Activated T-helper 2 cell treated with anti-CD3 and anti-CD28 coated beads, Interferon-gamma antibody, Interleukin-2, Interleukin-4, amounts not matched to agents 10 μg/mL and 5 μg/mL and 100 μg/mL, durations not matched to agents 14 hours and 24 hours and 36 hours (primary cell): Measurements from ENCODE around the gene NALCN. TPM values are rescaled to one million over a fixed set of nuclear protein-coding genes. Genes with fewer than 3 reads are reported as not detected.

ENCODE experiments used
- DNase-seq: peaks from one replicate; pipeline ENCODE4 v3.0.0; 2021; ENCODE audit warnings: low spot score
- H3K27ac Mint-ChIP-seq: one replicate; pipeline ENCODE4 v1.8.0; 2021; ENCODE audit warnings: mixed read lengths
- H3K27me3 Mint-ChIP-seq: one replicate; pipeline ENCODE4 v1.8.0; 2021; ENCODE audit warnings: low read depth, mixed read lengths
- H3K36me3 Mint-ChIP-seq: one replicate; pipeline ENCODE4 v1.8.0; 2021; ENCODE audit warnings: low read depth, mixed read lengths
- H3K4me1 Mint-ChIP-seq: one replicate; pipeline ENCODE4 v1.8.0; 2021; ENCODE audit warnings: low read depth, mixed read lengths
- H3K4me3 Mint-ChIP-seq: one replicate; pipeline ENCODE4 v1.8.0; 2021; ENCODE audit warnings: low read depth, mild to moderate bottlenecking, moderate library complexity, mixed read lengths
- H3K9me3 Mint-ChIP-seq: one replicate; pipeline ENCODE4 v1.8.0; 2021; ENCODE audit warnings: mixed read lengths
- intact Hi-C: fragments of 100-400 bp; cut with micrococcal nuclease; formaldehyde crosslinking; loops from one replicate; pipeline ENCODE4 v1.15.1; 2023
- total RNA-seq: library from RNA; stranded (reverse); gene quantifications from 2 replicates; pipeline ENCODE4 v1.2.3, GENCODE V29; 2022

The NALCN gene
- total RNA-seq, 1 donor from 2014 or later: not detected

- H3K9me3 Mint-ChIP-seq: no peaks in the 10 kb centered on the region
- no peak overlapping the region for H3K27ac Mint-ChIP-seq
- intact Hi-C loops: no loop called here
- no peaks in the 10 kb centered on the region for H3K36me3 Mint-ChIP-seq
- no peak overlapping the region for H3K4me3 Mint-ChIP-seq
- H3K4me1 Mint-ChIP-seq: no peaks in the 10 kb centered on the region
- H3K27me3 Mint-ChIP-seq: no peaks in the 10 kb centered on the region
- DNase-seq: no peak
Measured at GRCh38 chr13:101309014-101309619, 107.2 kb downstream of the NALCN start.

GRCh38 chr13:101308247-101309013 is 107.9 kb downstream of the NALCN start:
- Mint-ChIP-seq H3K9me3 (no peaks in the 10 kb centered on the region), H3K4me1 (no peaks in the 10 kb centered on the region), H3K36me3 (no peaks in the 10 kb centered on the region), H3K27ac (no peak overlapping the region), H3K27me3 (no peaks in the 10 kb centered on the region), H3K4me3 (no peak overlapping the region)
- intact Hi-C loops: no loop called here
- no peak for DNase-seq

- Mint-ChIP-seq H3K9me3 (no peaks in the 10 kb centered on the region), H3K4me3 (no peak overlapping the region), H3K36me3 (no peaks in the 10 kb centered on the region), H3K4me1 (no peaks in the 10 kb centered on the region), H3K27ac (no peak overlapping the region), H3K27me3 (no peaks in the 10 kb centered on the region)
- intact Hi-C loops: no loop called here
- DNase-seq: no peak
Measured at GRCh38 chr13:101307181-101307701, 109.1 kb downstream of the NALCN start.

- no peak overlapping the region for H3K27ac Mint-ChIP-seq
- no peaks in the 10 kb centered on the region for H3K9me3 Mint-ChIP-seq
- H3K27me3 Mint-ChIP-seq: no peaks in the 10 kb centered on the region
- no peaks in the 10 kb centered on the region for H3K36me3 Mint-ChIP-seq
- intact Hi-C loops: no loop called here
- no peak for DNase-seq
- H3K4me3 Mint-ChIP-seq: no peak overlapping the region
- no peaks in the 10 kb centered on the region for H3K4me1 Mint-ChIP-seq
Measured at GRCh38 chr13:101306773-101307172, 109.5 kb downstream of the NALCN start.

GRCh38 chr13:101305981-101306411 is 110.3 kb downstream of the NALCN start:
- intact Hi-C loops: no loop called here
- Mint-ChIP-seq H3K27ac (no peak overlapping the region), H3K9me3 (no peaks in the 10 kb centered on the region), H3K36me3 (no peaks in the 10 kb centered on the region), H3K4me1 (no peaks in the 10 kb centered on the region), H3K27me3 (no peaks in the 10 kb centered on the region), H3K4me3 (no peak overlapping the region)
- no peak for DNase-seq

GRCh38 chr13:101303521-101303920 is 112.8 kb downstream of the NALCN start:
- no peaks in the 10 kb centered on the region for H3K4me1 Mint-ChIP-seq
- H3K27ac Mint-ChIP-seq: no peak overlapping the region
- intact Hi-C loops: no loop called here
- H3K9me3 Mint-ChIP-seq: no peaks in the 10 kb centered on the region
- no peaks in the 10 kb centered on the region for H3K36me3 Mint-ChIP-seq
- H3K27me3 Mint-ChIP-seq: no peaks in the 10 kb centered on the region
- no peak for DNase-seq
- H3K4me3 Mint-ChIP-seq: no peak overlapping the region

GRCh38 chr13:101301053-101301452 is 115.3 kb downstream of the NALCN start:
- no peaks in the 10 kb centered on the region for H3K9me3 Mint-ChIP-seq
- H3K27me3 Mint-ChIP-seq: no peaks in the 10 kb centered on the region
- no peak overlapping the region for H3K4me3 Mint-ChIP-seq
- DNase-seq: no peak
- no peaks in the 10 kb centered on the region for H3K36me3 Mint-ChIP-seq
- H3K27ac Mint-ChIP-seq: no peak overlapping the region
- intact Hi-C loops: no loop called here
- H3K4me1 Mint-ChIP-seq: no peaks in the 10 kb centered on the region

GRCh38 chr13:101300531-101300930 is 115.8 kb downstream of the NALCN start:
- Mint-ChIP-seq H3K27ac (no peak overlapping the region), H3K27me3 (no peaks in the 10 kb centered on the region), H3K4me1 (no peaks in the 10 kb centered on the region), H3K36me3 (no peaks in the 10 kb centered on the region), H3K9me3 (no peaks in the 10 kb centered on the region), H3K4me3 (no peak overlapping the region)
- no peak for DNase-seq
- intact Hi-C loops: no loop called here

- H3K4me3 Mint-ChIP-seq: no peak overlapping the region
- H3K9me3 Mint-ChIP-seq: no peaks in the 10 kb centered on the region
- no peaks in the 10 kb centered on the region for H3K36me3 Mint-ChIP-seq
- no peak overlapping the region for H3K27ac Mint-ChIP-seq
- intact Hi-C loops: no loop called here
- no peaks in the 10 kb centered on the region for H3K4me1 Mint-ChIP-seq
- no peaks in the 10 kb centered on the region for H3K27me3 Mint-ChIP-seq
- no peak for DNase-seq
Measured at GRCh38 chr13:101298517-101298916, 117.8 kb downstream of the NALCN start.

GRCh38 chr13:101297794-101298193 is 118.5 kb downstream of the NALCN start:
- intact Hi-C loops: no loop called here
- H3K4me1 Mint-ChIP-seq: no peaks in the 10 kb centered on the region
- DNase-seq: no peak
- no peaks in the 10 kb centered on the region for H3K36me3 Mint-ChIP-seq
- no peak overlapping the region for H3K4me3 Mint-ChIP-seq
- no peaks in the 10 kb centered on the region for H3K27me3 Mint-ChIP-seq
- no peak overlapping the region for H3K27ac Mint-ChIP-seq
- no peaks in the 10 kb centered on the region for H3K9me3 Mint-ChIP-seq

- no peaks in the 10 kb centered on the region for H3K4me1 Mint-ChIP-seq
- H3K27me3 Mint-ChIP-seq: peaks cover 3% of the 10 kb centered on the region
- H3K4me3 Mint-ChIP-seq: no peak overlapping the region
- no peak overlapping the region for H3K27ac Mint-ChIP-seq
- no peaks in the 10 kb centered on the region for H3K36me3 Mint-ChIP-seq
- no peaks in the 10 kb centered on the region for H3K9me3 Mint-ChIP-seq
- intact Hi-C loops: no loop called here
- DNase-seq: no peak
Measured at GRCh38 chr13:101292711-101293110, 123.6 kb downstream of the NALCN start.

GRCh38 chr13:101291646-101292515 is 124.4 kb downstream of the NALCN start:
- Mint-ChIP-seq H3K9me3 (no peaks in the 10 kb centered on the region), H3K4me1 (no peaks in the 10 kb centered on the region), H3K36me3 (no peaks in the 10 kb centered on the region), H3K27me3 (peaks cover 3% of the 10 kb centered on the region), H3K27ac (no peak overlapping the region), H3K4me3 (no peak overlapping the region)
- DNase-seq: no peak
- intact Hi-C loops: no loop called here

GRCh38 chr13:101291206-101291605 is 125.1 kb downstream of the NALCN start:
- no peak overlapping the region for H3K4me3 Mint-ChIP-seq
- H3K4me1 Mint-ChIP-seq: no peaks in the 10 kb centered on the region
- no peaks in the 10 kb centered on the region for H3K36me3 Mint-ChIP-seq
- intact Hi-C loops: no loop called here
- no peaks in the 10 kb centered on the region for H3K9me3 Mint-ChIP-seq
- H3K27ac Mint-ChIP-seq: no peak overlapping the region
- peaks cover 3% of the 10 kb centered on the region for H3K27me3 Mint-ChIP-seq
- DNase-seq: no peak
